ENCODE measurements around the gene COX6A2. TPM values are rescaled to one million over a fixed set of nuclear protein-coding genes. Genes with fewer than 3 reads are reported as not detected.

The COX6A2 gene
- total and polyA plus RNA-seq, 2 experiments from 2014 or later = 6.0 TPM; not detected in 1

DNA sequence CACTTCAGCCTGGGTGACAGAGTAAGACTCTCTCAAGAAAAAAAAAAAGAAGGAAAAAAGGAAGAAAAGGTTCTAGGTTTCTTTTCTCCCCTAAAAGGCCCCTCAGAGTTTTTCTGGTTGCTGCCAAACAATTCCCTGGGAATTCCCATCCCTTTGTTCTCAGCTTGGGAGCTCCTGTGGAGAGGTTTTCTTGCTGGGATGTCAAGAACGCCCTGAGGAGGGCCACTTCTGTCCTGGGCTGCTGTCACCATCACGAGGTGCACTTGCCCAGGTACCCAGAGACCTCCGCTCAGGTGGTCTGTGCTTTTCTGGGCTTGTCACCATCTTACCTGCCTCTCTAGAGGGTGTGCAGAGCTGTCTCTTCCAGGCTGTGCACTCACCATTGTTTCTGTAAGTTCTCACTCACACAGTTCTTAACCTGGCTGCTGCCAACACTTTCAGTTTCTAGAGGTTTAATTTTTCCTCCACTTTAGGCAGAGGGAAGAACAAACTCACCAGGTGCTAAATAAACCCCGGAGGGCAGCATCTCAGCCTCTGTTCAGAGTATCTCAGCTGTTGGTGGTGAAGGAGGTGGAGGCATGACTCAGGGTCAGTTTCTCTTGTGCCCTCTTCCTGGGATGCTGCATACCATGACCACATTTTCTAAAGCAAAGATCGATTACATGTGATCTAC, 2.4 kb upstream of the COX6A2 start (continued):
- TF ChIP-seq, protein P1, sequence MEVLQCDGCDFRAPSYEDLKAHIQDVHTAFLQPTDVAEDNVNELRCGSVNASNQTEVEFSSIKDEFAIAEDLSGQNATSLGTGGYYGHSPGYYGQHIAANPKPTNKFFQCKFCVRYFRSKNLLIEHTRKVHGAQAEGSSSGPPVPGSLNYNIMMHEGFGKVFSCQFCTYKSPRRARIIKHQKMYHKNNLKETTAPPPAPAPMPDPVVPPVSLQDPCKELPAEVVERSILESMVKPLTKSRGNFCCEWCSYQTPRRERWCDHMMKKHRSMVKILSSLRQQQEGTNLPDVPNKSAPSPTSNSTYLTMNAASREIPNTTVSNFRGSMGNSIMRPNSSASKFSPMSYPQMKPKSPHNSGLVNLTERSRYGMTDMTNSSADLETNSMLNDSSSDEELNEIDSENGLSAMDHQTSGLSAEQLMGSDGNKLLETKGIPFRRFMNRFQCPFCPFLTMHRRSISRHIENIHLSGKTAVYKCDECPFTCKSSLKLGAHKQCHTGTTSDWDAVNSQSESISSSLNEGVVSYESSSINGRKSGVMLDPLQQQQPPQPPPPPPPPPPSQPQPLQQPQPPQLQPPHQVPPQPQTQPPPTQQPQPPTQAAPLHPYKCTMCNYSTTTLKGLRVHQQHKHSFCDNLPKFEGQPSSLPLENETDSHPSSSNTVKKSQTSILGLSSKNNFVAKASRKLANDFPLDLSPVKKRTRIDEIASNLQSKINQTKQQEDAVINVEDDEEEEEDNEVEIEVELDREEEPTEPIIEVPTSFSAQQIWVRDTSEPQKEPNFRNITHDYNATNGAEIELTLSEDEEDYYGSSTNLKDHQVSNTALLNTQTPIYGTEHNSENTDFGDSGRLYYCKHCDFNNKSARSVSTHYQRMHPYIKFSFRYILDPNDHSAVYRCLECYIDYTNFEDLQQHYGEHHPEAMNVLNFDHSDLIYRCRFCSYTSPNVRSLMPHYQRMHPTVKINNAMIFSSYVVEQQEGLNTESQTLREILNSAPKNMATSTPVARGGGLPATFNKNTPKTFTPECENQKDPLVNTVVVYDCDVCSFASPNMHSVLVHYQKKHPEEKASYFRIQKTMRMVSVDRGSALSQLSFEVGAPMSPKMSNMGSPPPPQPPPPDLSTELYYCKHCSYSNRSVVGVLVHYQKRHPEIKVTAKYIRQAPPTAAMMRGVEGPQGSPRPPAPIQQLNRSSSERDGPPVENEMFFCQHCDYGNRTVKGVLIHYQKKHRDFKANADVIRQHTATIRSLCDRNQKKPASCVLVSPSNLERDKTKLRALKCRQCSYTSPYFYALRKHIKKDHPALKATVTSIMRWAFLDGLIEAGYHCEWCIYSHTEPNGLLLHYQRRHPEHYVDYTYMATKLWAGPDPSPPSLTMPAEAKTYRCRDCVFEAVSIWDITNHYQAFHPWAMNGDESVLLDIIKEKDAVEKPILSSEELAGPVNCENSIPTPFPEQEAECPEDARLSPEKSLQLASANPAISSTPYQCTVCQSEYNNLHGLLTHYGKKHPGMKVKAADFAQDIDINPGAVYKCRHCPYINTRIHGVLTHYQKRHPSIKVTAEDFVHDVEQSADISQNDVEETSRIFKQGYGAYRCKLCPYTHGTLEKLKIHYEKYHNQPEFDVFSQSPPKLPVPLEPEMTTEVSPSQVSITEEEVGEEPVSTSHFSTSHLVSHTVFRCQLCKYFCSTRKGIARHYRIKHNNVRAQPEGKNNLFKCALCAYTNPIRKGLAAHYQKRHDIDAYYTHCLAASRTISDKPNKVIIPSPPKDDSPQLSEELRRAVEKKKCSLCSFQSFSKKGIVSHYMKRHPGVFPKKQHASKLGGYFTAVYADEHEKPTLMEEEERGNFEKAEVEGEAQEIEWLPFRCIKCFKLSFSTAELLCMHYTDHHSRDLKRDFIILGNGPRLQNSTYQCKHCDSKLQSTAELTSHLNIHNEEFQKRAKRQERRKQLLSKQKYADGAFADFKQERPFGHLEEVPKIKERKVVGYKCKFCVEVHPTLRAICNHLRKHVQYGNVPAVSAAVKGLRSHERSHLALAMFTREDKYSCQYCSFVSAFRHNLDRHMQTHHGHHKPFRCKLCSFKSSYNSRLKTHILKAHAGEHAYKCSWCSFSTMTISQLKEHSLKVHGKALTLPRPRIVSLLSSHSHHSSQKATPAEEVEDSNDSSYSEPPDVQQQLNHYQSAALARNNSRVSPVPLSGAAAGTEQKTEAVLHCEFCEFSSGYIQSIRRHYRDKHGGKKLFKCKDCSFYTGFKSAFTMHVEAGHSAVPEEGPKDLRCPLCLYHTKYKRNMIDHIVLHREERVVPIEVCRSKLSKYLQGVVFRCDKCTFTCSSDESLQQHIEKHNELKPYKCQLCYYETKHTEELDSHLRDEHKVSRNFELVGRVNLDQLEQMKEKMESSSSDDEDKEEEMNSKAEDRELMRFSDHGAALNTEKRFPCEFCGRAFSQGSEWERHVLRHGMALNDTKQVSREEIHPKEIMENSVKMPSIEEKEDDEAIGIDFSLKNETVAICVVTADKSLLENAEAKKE (CRISPR knock-in tag; IDR thresholded peaks at IDR 0.05) = no peak
- TF ChIP-seq ZNF331 (CRISPR knock-in tag; IDR thresholded peaks at IDR 0.05; ENCODE audit: low read depth) (no peak), NANOG (IDR thresholded peaks at IDR 0.05; ENCODE audit: borderline replicate concordance) (no peak), ZNF114 (CRISPR knock-in tag; IDR thresholded peaks at IDR 0.05) (no peak), POLR2AphosphoS5 (IDR thresholded peaks at IDR 0.05; ENCODE audit: low read depth) (no peak), JUNB (IDR thresholded peaks at IDR 0.05; ENCODE audit: unreplicated experiment) (no peak), EZH2phosphoT487 (IDR thresholded peaks at IDR 0.05; ENCODE audit: unreplicated experiment) (no peak), EZH2 (IDR thresholded peaks at IDR 0.05; ENCODE audit: low read depth, unreplicated experiment) (no peak), STAT1 (IDR thresholded peaks at IDR 0.05; ENCODE audit: unreplicated experiment) (no peak)
- TF ChIP-seq, protein P2, sequence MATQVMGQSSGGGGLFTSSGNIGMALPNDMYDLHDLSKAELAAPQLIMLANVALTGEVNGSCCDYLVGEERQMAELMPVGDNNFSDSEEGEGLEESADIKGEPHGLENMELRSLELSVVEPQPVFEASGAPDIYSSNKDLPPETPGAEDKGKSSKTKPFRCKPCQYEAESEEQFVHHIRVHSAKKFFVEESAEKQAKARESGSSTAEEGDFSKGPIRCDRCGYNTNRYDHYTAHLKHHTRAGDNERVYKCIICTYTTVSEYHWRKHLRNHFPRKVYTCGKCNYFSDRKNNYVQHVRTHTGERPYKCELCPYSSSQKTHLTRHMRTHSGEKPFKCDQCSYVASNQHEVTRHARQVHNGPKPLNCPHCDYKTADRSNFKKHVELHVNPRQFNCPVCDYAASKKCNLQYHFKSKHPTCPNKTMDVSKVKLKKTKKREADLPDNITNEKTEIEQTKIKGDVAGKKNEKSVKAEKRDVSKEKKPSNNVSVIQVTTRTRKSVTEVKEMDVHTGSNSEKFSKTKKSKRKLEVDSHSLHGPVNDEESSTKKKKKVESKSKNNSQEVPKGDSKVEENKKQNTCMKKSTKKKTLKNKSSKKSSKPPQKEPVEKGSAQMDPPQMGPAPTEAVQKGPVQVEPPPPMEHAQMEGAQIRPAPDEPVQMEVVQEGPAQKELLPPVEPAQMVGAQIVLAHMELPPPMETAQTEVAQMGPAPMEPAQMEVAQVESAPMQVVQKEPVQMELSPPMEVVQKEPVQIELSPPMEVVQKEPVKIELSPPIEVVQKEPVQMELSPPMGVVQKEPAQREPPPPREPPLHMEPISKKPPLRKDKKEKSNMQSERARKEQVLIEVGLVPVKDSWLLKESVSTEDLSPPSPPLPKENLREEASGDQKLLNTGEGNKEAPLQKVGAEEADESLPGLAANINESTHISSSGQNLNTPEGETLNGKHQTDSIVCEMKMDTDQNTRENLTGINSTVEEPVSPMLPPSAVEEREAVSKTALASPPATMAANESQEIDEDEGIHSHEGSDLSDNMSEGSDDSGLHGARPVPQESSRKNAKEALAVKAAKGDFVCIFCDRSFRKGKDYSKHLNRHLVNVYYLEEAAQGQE (IDR thresholded peaks at IDR 0.05; ENCODE audit: unreplicated experiment) = no peak
- TF ChIP-seq, protein P3, sequence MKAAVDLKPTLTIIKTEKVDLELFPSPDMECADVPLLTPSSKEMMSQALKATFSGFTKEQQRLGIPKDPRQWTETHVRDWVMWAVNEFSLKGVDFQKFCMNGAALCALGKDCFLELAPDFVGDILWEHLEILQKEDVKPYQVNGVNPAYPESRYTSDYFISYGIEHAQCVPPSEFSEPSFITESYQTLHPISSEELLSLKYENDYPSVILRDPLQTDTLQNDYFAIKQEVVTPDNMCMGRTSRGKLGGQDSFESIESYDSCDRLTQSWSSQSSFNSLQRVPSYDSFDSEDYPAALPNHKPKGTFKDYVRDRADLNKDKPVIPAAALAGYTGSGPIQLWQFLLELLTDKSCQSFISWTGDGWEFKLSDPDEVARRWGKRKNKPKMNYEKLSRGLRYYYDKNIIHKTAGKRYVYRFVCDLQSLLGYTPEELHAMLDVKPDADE (IDR thresholded peaks at IDR 0.05) = no peak
- TF ChIP-seq, protein P4, sequence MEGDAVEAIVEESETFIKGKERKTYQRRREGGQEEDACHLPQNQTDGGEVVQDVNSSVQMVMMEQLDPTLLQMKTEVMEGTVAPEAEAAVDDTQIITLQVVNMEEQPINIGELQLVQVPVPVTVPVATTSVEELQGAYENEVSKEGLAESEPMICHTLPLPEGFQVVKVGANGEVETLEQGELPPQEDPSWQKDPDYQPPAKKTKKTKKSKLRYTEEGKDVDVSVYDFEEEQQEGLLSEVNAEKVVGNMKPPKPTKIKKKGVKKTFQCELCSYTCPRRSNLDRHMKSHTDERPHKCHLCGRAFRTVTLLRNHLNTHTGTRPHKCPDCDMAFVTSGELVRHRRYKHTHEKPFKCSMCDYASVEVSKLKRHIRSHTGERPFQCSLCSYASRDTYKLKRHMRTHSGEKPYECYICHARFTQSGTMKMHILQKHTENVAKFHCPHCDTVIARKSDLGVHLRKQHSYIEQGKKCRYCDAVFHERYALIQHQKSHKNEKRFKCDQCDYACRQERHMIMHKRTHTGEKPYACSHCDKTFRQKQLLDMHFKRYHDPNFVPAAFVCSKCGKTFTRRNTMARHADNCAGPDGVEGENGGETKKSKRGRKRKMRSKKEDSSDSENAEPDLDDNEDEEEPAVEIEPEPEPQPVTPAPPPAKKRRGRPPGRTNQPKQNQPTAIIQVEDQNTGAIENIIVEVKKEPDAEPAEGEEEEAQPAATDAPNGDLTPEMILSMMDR (conservative IDR thresholded peaks at IDR 0.05; ENCODE audit: low read depth in 2 of 2) = no peak

Measured in GM23338 (cell line).